ENCODE results near the gene SUPT3H.
"Not testable (repeated sequence)": the region's sequence is repeated elsewhere in the genome, so short reads cannot be mapped to it uniquely, and the experiment has no call there.

The SUPT3H gene

GRCh38 chr6:44935693-44936300 lies 441.9 kb downstream of the SUPT3H start:
- DNase-seq = no peak

GRCh38 chr6:44933108-44933507 lies 444.6 kb downstream of the SUPT3H start:
- no peak for DNase-seq

GRCh38 chr6:44932651-44933091 lies 445.1 kb downstream of the SUPT3H start:
- no peak for DNase-seq

DNA sequence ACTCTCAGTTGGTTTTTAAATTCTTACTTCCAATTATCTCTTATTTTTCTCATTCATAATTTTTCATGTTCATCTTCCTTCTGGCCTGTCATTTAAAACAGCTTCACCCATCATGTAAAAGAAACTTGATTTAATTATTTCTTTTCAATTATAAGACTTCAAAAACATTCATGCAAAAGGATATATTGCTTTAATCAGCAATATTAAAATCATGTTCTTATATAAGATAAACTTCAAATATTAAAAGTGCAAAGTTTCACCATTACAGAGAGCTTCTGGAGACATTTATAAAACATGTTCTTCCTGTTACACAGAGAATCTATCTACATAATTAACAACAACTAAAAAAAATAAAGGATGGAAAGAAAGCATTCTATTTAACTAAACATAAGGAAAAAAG lies 446.3 kb downstream of the SUPT3H start:
- no peak for DNase-seq

- DNase-seq = no peak
Observed at GRCh38 chr6:44926556-44926955, 451.2 kb downstream of the SUPT3H start.

DNA sequence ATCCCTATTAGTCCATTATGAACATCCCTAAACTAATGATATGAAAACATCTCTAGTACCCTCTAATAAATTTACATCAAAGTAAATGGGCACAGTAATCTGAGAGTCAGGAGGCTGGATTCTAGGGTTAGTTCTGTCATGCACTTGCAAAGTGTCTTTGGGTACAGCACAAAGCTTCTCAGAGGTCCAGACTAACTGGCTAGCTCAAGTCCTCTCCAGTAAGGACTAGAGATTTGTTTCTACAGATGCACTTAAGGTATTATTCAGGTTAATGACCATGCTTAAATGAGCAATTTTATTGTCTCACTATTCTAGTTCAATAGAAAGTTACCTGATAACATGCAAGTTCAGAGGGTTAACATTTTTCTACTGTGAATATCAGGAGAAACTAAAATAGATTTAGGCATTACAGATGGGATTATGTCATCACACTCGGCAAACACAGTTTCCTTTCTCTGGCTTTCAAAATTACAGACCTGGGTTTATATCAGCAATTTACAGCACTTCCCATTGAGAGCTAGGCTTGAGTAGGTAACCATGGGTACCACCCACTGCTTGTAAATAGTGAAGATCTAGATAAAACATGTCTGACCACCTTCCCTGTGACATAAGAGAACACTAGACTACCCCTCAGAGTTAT lies 452.5 kb downstream of the SUPT3H start:
- DNase-seq = no peak

GRCh38 chr6:44923444-44923843 lies 454.3 kb downstream of the SUPT3H start:
- no peak for DNase-seq

DNA sequence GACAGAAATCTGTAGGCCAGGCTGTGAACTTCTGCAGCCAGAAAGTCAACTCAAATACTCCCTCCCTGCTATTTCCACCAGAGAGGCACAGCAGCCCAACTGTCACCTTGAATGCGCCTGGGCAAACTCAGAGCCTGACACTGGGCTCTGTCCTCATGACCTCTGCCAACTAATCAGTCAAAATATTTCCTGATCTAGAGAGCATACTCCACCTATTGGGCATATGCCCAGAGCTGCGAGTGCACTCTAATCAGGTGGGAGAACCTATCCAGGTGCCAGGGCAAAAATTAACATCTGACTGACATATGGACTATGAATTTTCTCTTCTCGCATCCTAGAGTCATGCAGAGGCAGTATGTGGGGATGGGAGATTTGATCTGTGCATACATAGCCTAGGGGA lies 455.9 kb downstream of the SUPT3H start:
- no peak for DNase-seq

GRCh38 chr6:44920952-44921491 lies 456.7 kb downstream of the SUPT3H start:
- no peak for DNase-seq

DNA sequence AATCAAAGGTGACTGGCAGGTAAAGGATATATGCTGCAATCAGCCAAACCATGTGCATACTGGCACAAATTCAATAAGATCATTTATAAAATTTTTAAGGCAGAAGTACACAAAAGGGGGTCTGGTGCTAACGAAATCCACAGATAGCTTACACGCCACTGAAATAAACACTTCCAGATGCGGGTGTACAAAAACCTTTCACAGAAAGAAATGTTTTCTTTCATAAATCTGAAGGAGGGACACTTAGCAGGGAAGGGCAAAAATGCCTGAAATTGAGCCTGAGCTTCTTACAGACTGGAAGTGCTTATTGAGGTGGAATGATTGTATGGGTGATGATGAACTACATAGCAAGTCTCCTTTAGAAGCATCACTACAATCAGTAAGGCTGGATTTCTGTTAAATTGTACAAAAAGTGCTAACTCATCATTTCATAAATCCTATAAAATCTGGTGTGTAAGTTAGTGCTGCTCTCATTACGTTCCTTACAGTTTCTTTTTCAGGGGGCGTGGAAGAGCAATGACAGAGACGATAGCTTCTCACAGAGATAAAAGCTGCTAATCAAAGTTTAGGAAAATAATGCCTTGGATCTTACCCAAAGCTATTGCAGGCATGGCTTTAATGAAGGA lies 458.9 kb downstream of the SUPT3H start:
- no peak for DNase-seq

DNA sequence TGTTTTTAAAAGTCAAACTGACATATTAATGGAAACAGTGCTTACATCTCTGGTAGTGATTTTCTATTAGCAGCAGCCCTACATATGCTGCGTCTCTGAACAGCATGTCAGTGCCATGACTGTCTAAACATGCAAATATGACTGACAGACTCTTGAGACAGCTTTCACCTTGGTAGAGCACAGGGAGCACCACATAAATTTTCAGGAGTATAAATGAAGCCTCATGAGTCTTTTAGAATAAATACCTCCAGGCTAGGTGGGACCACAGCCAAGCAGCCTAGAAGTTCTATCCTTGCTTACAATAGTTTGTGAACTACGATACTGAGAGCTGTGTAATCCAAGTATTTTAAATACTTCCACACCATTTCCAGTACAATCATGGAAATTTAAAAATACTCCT lies 460.3 kb downstream of the SUPT3H start:
- no peak for DNase-seq

- no peak for DNase-seq
Observed at GRCh38 chr6:44915111-44915510, 462.6 kb downstream of the SUPT3H start.

GRCh38 chr6:44914141-44914540 lies 463.6 kb downstream of the SUPT3H start:
- no peak for DNase-seq

- DNase-seq = no peak
Observed at GRCh38 chr6:44906761-44907160, 471.0 kb downstream of the SUPT3H start.

- not testable (repeated sequence) for DNase-seq
Observed at GRCh38 chr6:44900358-44900757, 477.4 kb downstream of the SUPT3H start.

DNA sequence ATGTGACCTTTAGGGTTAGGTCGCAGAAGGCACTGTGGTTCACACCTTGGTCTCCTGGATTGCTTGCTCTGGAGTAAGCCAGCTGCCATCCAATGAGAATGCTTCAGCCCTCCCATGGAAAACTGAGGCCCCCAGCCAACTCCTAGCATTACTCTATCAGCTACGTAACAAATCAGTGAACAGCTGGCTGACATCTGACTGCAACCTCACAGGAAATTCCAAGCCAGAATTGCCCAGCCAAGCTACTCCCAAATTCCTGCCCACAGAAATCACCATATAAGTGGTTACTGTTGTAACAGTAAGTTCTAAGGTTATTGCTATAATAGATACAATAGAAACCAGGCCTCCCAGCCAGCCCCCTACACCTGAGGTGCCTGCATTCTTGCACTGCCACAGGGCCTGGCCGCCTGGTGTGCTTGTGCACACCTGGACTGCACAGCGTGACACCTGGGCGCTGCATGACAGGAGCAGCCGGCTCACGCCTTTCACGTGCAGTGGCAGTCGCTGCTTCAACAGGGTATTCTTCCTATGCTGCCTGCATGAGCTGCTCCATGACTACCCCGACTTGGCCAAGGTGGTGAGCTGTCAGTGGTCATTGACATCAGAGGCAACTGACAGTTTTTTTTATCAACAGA lies 479.3 kb downstream of the SUPT3H start:
- DNase-seq = no peak

- DNase-seq = no peak
Observed at GRCh38 chr6:44897316-44897715, 480.4 kb downstream of the SUPT3H start.

DNA sequence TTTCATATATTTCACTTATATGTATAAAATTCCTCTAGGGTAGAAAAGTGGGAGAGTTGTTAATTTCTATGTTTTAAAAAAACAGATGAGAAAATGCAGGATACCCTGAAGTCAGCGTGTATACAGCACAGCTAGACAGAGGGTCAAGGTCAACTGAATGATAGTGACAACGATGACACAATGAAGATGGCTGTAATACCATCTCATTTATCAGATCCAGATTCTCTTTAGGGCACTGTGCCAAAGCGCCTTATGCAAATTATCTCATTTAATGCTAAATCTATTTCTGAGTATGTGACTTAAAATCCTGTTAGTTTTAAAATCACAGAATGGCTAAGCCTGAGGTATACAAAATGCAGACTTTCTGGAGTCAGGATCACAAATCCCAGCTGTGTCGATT lies 481.0 kb downstream of the SUPT3H start:
- DNase-seq = no peak

DNA sequence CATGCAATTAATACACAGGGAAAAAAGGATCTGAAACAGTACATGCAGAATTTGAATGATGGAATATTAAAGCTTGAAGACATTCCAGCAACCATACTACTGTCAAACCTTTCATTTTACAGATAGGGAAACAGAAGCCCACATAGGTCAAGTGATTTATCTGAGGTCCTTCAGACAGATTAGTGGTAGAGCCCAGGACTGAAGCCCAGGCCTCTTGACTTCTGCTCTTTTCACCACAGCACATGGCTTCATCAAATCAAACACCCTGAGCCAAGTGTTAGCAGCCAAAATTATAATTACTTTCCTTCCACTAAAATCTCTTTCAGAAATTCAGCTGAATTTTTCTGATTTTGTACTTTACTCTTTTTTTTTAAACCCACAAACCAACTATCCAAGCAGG lies 485.2 kb downstream of the SUPT3H start:
- no peak for DNase-seq

GRCh38 chr6:44879071-44879470 lies 498.7 kb downstream of the SUPT3H start:
- not testable (repeated sequence) for DNase-seq

GRCh38 chr6:44876638-44877037 lies 501.1 kb downstream of the SUPT3H start:
- DNase-seq = not testable (repeated sequence)

GRCh38 chr6:44869321-44869897 lies 508.3 kb downstream of the SUPT3H start:
- no peak for DNase-seq

GRCh38 chr6:44868910-44869309 lies 508.8 kb downstream of the SUPT3H start:
- no peak for DNase-seq

Measured in retina (tissue), 1 donor.